ENCODE measurements around the gene EGFL7. TPM values are rescaled to one million over a fixed set of nuclear protein-coding genes. Genes with fewer than 3 reads are reported as not detected.

EGFL7 gene
- total RNA-seq, 1 experiment from 2014 or later, result 38.0 TPM

DNA sequence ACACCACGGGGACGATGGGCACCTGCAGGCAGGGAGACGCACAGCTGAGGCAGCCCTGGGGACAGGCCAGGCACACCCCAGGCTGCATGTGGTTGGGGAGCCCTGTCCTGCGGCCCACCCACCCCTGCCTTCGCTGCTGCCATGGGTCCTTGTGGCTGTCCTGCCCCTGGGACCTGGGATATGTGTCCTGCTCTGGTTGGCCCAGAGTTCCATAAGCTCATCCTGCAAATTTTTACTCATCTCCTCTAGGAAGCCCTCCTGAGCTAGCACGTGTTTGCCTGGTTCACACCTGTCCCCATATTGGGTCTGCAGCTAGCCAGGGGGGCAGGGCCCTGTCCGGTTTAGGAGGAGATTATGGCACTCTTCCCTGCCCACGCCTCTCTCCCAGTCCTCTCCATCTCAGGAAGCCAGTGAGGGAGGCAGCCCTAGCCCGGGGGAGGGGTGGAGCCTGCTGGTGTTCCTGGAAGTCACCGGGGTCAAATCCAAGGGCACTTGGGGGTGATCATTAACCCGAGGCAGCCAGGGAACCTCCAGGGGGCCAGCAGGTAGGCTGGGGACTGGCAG is 12.2 kb downstream of the EGFL7 start:
- Histone ChIP-seq H2BK120ac (ENCODE audit: low read depth, low read length, poor library complexity, severe bottlenecking) (no peak overlapping the region), H2BK12ac (ENCODE audit: insufficient read length, low read depth, low read length) (no peak overlapping the region), H3K27ac (ENCODE audit: insufficient read length, low read depth, low read length) (no peak overlapping the region), H2BK20ac (ENCODE audit: low read depth, low read length, poor library complexity, severe bottlenecking) (no peak overlapping the region), H3K23ac (ENCODE audit: insufficient read length, low read depth, low read length) (no peak overlapping the region), H4K91ac (ENCODE audit: insufficient read length, low read depth, low read length) (no peak overlapping the region), H3K9me3 (ENCODE audit: control insufficient read depth, low read depth, low read length) (no peaks in the 10 kb centered on the region), H3K56ac (ENCODE audit: insufficient read length, low read depth, low read length) (no peak overlapping the region), H3K14ac (ENCODE audit: insufficient read depth, low read length) (no peak overlapping the region), H3K27me3 (ENCODE audit: insufficient read depth, low read length) (no peaks in the 10 kb centered on the region), H3T11ph (ENCODE audit: low read length) (no peak overlapping the region), H3K23me2 (ENCODE audit: insufficient read length, low read depth, low read length, poor library complexity, severe bottlenecking) (no peaks in the 10 kb centered on the region), H3K18ac (ENCODE audit: insufficient read length, low read depth, low read length) (no peak overlapping the region), H3K9ac (ENCODE audit: extremely low read depth, insufficient read length, low read length) (no peak overlapping the region), H2AFZ (ENCODE audit: low read length) (no peak overlapping the region), H4K20me1 (ENCODE audit: control insufficient read depth, insufficient read depth, insufficient read length) (no peaks in the 10 kb centered on the region), H3K79me2 (ENCODE audit: insufficient read depth, low read length) (no peaks in the 10 kb centered on the region), H2BK15ac (ENCODE audit: low read depth, low read length) (no peak overlapping the region), H2AK5ac (ENCODE audit: insufficient read length, low read length) (no peak overlapping the region), H4K8ac (replicated peaks; ENCODE audit: insufficient read length, low read depth, low read length) (no peak overlapping the region), H3K4me2 (ENCODE audit: insufficient read depth, insufficient read length, low read length) (no peak overlapping the region), H3K4ac (ENCODE audit: low read depth, low read length) (no peak overlapping the region), H4K5ac (ENCODE audit: insufficient read length, low read depth, low read length) (no peak overlapping the region), H3K79me1 (ENCODE audit: insufficient read depth, low read depth, low read length, poor library complexity, severe bottlenecking) (no peaks in the 10 kb centered on the region), H3K4me1 (ENCODE audit: insufficient read depth, low read length) (no peaks in the 10 kb centered on the region), H2BK5ac (ENCODE audit: insufficient read length, low read length) (no peak overlapping the region)
- peaks cover 2 to 6% of the 10 kb centered on the region in 2 experiments for H3K4me1 Mint-ChIP-seq
- TF ChIP-seq, protein P1, sequence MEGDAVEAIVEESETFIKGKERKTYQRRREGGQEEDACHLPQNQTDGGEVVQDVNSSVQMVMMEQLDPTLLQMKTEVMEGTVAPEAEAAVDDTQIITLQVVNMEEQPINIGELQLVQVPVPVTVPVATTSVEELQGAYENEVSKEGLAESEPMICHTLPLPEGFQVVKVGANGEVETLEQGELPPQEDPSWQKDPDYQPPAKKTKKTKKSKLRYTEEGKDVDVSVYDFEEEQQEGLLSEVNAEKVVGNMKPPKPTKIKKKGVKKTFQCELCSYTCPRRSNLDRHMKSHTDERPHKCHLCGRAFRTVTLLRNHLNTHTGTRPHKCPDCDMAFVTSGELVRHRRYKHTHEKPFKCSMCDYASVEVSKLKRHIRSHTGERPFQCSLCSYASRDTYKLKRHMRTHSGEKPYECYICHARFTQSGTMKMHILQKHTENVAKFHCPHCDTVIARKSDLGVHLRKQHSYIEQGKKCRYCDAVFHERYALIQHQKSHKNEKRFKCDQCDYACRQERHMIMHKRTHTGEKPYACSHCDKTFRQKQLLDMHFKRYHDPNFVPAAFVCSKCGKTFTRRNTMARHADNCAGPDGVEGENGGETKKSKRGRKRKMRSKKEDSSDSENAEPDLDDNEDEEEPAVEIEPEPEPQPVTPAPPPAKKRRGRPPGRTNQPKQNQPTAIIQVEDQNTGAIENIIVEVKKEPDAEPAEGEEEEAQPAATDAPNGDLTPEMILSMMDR (conservative IDR thresholded peaks at IDR 0.05), result no peak
- no peaks in the 10 kb centered on the region for H3K9me3 Mint-ChIP-seq
- H3K4me3 Mint-ChIP-seq, result no peak overlapping the region
- H3K27me3 Mint-ChIP-seq (ENCODE audit: low read depth), result peaks cover 1% of the 10 kb centered on the region; the same call in 1 of the 2 replicates
- H3K27ac Mint-ChIP-seq, result peak overlapping the region; percentile 70 to 79 (median 77); a peak in 2 of 7 replicates
- H3K36me3 Mint-ChIP-seq (ENCODE audit: insufficient read depth in 1 of 3, low read depth in 3 of 3), result peaks cover 0 to 5% (median 0%) of the 10 kb centered on the region in 3 experiments; a peak in 4 of 7 replicates
- no CpG with 5 or more reads among the region's 11 CpGs for WGBS (ENCODE audit: extremely low coverage, insufficient read length, low lambda C conversion rate)
- no peak for DNase-seq

Data from H9 (cell line).